ENCODE measurements around the gene RAB34.
A peak's percentile ranks its signal among the peaks of the same experiment; 100 is the strongest.
"Not testable (repeated sequence)": the region's sequence is repeated elsewhere in the genome, so short reads cannot be mapped to it uniquely, and the experiment has no call there.

Gene RAB34

DNA sequence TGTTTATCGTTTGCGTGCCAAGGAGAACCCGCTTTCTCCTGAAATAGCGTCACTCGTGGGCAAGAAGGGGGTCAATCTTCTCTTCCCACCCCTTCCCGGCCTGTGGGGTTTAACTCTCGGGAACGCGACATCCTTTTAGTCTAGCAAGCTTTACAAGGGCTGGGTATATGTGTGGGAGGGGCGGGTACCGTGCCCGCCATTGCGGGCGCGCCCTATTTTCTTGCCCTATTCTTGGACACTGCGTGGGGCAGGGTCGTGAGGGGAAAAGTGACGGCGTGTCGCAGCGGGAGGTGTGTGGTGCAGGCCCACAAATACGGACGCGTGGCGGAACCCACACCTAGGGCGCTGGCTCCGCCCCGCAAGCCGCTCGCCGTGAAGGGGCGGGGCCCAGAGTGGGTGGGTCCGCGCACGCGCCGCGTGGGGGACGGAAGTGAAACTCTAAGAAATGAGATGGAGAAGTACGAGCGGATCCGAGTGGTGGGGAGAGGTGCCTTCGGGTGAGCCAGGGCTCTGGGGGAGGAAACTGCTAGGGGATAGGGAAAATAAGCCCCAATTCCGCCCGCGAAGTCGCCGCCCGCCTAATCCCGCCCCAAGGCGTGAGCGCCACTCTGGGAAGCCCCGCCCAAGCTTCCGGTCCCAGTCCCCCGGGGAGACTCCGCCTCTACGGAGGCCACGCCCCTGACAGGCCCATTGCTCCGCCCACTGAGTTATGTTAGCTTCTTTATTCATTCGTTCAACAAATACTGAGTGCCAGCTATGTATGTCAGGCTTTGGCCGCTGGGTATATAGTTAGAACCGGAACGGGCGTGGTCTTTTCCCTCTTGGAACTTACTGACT, 10.9 kb upstream of the RAB34 start, which contains the start of gene NEK8:
Gene NEK8 (plus strand): TSS at position 425 of the 837 bp plus-strand sequence. CDS start 26 bp downstream, at position 451.
- DNase-seq (ENCODE audit: low read depth) = peak; percentile 97

DNA sequence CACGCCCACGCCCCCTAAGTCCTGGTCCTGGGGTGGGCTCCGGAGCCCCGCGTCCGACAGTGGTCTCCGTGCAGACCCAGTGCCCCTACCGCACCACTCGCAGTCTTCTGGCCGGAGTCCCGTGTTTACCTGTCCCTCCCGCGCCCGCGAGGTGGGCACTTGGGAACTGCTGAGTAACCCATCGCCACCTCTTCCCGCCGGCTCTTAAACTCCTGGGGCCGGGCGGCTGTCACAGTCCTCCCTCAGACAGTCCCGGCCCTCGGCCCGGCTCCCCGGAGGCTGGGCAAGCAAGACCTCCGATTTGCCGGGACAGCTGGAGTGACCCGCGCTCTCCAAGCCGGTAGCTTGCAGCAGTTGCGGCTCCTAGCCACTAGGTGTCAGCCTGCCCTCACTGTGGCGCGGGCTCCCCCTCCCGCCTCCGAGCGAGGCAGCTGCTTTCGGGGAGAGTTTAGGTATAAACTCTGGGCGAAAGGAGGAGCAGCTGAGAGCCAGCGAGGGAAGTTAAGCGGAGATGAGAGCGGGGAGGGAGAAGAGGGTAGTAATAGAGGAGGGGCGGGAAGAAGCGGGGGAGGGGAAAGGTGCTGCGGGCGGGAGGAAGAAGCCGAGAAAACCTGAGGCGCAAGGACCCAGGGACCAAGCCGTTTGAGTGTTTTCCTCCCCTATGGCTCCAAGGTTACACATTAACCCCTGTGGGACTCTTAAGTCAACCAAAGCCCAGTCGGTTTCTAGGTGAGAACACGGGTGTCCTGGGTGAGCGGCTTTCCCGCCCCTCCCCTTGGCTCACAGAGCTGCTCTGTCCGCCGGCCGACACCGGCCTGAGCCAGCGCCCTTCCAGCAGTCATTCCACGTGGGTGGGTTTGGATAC, 9.2 kb upstream of the RAB34 start:
- peak; percentile 87 for DNase-seq (ENCODE audit: low read depth)

DNA sequence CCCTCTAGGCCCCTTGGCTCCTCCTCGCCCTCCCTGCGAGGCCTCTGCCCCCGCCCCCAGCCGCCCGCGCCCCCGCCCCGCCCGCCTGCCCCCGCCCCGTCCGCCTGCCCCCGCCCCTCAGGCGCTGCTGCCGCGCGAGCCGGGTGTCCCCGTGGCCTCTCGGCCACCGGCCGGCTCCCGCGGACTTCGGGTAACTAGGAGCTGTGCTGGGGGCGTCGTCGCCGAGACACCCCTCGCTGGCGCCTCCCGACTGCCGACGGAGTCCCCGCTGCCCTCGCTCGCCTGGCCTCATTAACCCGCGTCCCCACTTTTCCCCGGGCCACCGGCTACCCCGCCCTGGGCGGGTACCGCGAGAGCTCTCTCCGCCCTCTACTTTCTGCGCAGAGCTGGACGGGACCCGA, 8.6 kb upstream of the RAB34 start, which contains the start of gene TLCD1:
Gene TLCD1 (minus strand): TSS at position 8 of the 401 bp plus-strand sequence. CDS start 136 bp downstream, outside the sequence.
- DNase-seq (ENCODE audit: low read depth) = peak; percentile 42

DNA sequence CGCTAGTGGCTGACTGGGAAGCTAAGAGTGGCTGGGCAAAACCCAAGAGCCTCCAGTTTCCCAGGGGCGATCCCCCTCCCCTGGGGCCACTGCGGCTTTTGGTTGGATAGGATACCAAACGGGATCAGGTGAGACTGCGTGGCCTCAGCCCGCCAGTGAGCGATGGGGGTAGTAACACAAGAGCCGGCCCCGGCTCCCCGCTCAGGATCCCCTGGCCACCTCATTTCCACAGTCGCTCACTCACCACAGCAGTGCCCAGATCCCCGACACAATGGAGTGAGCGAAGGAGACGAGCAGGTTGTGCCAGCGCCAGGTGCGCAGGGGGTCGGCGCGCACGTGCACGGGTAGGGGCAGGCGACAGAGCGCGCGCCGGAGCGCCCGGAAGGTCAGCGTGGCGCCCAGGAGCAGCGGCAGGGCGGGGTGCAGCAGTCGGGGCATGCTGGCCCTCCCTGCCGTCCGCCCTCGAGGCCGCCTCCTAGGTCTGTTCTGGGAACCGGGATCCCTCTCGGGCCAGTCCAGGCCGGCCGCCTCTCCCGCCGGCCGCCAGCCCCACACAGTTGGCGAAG, 8.1 kb upstream of the RAB34 start:
- peak; percentile 17 for DNase-seq (ENCODE audit: low read depth)

DNA sequence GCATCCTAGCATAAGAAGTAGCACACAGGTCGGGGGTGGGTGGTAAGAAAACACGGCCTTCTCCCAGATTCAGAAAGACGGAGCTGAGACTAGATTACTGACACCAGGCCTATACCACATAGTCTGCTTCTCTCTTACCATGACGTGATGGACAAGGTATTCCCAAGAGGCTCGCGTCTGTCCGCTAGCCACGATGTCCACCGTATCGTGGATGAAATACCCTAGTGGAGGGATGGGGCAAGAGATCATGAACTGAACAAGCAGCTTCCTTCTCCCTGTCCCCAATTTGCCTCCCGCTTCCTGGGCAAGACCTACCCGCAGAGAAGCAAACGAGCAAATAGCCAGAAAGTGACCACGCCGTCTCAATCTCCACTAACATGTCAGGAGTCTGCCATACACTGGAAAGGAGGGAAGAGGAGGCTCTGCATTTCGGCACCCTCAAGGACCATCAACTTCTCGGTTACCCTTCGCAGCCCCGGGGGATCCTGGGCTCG, 7.5 kb upstream of the RAB34 start:
- no peak for DNase-seq (ENCODE audit: low read depth)

DNA sequence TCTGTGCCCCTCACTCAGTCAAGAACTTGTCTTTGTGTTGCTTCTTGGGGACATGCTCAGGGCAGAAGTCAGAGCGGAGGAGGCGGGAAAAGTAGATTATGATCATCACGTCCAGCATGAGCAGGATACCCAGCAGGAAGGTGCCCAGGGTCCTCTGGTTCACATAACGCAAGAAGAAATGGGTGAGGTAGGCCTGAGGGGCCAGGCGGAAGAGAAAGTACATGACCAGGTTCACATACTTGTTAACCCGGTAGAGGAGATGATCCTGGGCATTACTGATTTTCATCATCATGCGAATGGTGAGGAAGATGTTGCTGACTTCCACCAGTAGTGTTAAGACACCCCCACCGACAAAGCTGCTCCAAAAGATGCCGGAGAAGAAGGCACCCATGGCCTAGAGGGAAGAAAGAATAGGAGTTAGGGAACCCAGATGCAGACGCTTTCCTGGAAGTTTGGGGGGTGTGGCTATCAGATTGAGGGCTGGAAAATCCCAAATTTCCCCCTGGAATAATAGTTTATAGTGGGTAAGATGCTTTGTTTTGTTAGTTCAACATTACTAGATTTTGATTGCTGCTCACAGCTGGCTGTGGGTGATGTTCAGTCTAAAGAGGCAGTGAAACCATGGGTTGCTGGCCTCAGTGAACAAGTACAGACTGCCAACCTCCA, 7.0 kb upstream of the RAB34 start:
- DNase-seq (ENCODE audit: low read depth) = no peak

DNA sequence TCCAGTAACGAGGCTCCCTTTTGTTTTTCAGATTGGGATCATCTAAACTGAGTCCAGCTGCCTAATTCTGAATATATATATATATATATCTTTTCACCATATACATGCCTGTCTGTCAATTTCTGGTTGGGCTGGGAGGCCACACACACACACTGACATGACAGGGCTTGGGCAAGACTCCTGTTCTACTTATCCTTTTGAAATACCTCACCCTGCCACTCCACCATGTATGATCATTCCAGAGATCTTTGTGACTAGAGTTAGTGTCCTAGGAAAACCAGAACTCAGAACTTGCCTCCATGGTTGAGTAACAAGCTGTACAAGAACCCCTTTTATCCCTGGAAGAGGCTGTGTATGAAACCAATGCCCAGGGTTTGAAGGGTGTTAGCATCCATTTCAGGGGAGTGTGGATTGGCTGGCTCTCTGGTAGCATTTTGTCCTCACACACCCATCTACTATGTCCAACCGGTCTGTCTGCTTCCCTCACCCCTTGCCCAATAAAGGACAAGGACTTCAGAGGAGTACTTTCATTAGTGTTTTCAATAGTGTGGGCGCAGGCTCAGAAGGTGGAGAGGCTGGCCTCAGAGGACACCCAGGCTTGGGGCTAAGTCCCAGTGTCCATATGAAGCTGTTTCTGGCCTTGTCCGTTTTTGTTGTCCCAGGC, 6.3 kb upstream of the RAB34 start:
- DNase-seq (ENCODE audit: low read depth) = not testable (repeated sequence)

DNA sequence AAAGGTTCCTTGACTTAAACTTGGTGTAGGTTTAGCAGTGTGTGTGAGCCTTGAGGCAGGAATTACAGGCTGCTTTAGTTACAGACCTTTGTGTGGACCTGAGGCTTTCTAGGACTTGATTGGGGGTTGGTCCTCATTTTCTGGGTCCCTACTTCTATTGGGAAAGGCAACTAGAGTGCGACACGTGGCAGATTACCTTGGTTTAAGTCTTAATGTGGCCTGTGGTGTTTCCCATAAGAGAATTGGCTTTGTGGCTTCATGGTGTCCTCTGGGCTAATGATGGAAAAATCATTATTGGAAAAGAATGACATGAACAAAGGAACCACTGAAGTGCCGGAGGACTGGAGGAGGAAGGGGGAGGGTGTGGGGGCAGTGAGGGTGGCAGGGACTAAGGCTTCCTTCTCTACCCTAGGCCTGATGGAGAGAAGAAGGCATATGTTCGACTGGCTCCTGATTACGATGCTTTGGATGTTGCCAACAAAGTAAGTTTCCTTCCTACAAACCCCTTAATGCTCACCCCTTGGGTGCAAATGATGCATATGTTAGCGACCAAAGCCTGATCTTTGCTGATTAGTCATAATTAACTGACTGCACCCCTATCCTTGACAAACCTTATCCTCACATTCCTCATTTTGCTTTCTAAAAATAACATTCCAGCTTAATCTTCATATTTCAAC, 5.6 kb upstream of the RAB34 start:
- no peak for DNase-seq (ENCODE audit: low read depth)

DNA sequence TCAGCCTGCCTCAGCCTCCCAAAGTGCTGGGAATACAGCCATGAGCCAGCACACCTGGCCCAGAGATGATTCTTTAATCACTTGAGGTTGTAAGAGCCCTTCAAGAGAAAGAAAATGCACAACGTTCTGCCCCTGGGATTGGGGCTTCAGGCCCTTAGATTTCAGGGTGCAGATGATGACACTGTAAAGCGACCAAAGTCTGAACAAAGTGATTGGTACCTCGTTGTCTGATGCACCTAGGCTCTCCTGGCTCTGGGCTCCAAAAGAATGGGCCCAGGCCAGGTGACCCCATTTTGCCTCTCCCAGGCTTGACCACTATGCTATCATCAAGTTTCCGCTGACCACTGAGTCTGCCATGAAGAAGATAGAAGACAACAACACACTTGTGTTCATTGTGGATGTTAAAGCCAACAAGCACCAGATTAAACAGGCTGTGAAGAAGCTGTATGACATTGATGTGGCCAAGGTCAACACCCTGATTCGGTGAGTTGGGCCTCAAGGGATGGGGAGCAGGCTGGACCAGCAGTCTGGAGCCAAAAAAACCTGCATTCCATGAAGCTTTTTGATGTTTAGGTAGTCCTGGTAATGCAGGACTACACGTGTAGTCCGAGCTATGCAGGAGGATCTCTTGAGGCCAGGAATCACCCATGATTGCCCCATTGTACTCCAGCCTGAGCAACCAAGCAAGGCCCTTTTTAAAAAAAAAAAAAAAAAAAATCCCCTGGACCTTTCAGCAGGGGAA, 4.9 kb upstream of the RAB34 start:
- DNase-seq (ENCODE audit: low read depth) = no peak

DNA sequence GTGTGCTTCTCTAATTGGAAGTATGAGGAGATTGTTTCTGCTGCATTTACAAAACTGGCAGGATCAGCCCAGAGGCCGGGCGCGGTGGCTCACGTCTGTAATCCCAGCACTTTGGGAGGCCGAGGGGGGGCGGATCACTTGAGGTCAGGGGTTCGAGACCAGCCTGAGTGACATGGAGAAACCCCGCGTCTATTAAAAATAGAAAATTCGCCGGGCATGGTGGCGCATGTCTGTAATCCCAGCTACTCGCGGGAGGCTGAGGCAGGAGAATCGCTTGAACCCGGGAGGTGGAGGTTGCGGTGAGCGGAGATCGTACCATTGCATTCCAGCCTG, 3.3 kb upstream of the RAB34 start:
- not testable (repeated sequence) for DNase-seq (ENCODE audit: low read depth)

DNA sequence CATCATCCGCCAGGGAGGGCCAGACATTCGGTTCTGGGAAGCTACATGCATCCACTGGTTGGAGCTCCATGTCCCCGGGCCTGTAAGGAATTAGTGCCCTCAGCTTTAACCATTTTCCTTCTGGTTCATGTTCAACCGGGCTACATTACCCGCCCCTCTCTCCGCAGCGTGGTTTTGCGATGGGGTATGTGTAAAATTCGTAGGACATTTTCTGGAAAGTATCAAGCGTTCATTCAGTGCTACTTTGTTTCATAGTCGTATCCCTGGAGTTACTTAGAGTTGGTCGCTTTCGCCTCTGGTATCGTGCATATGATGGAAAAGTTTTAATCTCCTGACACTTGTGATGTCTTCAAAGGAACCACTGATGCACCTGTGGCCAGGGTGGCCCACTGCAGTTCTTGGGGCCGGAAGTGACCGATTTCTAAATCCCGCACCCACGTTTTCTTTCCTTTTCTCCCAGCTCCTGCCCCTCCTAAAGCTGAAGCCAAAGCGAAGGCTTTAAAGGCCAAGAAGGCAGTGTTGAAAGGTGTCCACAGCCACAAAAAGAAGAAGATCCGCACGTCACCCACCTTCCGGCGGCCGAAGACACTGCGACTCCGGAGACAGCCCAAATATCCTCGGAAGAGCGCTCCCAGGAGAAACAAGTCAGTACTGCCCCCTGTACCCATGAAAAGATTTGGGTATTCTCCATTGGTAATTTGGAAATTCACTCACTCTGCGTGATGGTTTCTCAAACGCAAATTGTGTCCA, 2.8 kb upstream of the RAB34 start:
- no peak for DNase-seq (ENCODE audit: low read depth)

DNA sequence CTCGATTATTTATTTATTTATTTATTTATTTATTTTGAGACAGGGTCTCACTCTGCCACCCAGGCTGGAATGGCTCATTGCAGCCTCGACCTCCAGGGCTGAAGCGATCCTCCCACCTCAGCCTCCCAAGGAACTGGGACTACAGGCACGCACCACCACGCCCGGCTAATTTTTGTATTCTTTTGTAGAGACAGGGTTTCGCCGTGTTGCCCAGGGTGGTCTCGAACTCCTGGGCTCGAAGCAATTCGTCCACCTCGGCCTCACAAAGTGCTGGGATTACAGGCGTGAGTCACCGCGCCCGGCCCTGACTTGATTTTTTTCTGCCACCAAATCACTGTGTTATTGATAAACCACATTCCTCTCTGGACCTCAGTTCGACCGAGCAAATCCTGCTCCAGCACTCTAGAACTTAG, 1.4 kb upstream of the RAB34 start:
- no peak for DNase-seq (ENCODE audit: low read depth)

DNA sequence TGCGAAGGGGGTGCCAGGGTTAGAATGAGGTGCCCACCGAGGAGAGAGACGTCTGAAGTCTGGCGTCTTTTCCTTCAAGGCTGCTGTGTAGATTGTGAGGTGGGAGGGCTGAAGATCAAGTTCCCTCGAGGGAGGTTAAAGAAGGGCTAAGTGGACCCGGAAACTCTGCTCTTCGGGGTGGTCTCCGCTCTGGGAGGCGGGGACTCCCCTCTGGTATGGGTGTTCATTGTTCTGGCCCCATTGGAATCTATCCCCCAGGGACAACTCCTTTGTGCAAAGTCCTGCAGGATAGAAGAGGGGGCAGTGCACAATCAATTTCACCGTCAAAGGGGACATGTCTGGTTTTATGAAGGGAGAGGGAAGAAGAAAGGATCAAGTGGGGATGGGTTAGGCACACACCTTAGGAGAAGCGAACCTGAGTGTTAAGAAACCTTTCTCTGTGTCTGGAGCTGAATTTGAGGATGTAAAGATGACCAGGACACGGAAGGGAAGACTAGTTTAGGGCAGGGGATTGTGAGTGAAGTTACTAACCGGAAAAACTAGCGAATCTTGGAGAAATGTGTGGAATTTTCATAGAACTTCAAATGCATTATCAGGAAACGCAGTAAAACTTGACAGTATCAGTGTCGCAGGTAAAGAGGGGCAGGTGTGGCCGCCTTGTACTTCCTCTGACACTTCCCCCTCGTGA, 809 bp upstream of the RAB34 start:
- no peak for DNase-seq (ENCODE audit: low read depth)

DNA sequence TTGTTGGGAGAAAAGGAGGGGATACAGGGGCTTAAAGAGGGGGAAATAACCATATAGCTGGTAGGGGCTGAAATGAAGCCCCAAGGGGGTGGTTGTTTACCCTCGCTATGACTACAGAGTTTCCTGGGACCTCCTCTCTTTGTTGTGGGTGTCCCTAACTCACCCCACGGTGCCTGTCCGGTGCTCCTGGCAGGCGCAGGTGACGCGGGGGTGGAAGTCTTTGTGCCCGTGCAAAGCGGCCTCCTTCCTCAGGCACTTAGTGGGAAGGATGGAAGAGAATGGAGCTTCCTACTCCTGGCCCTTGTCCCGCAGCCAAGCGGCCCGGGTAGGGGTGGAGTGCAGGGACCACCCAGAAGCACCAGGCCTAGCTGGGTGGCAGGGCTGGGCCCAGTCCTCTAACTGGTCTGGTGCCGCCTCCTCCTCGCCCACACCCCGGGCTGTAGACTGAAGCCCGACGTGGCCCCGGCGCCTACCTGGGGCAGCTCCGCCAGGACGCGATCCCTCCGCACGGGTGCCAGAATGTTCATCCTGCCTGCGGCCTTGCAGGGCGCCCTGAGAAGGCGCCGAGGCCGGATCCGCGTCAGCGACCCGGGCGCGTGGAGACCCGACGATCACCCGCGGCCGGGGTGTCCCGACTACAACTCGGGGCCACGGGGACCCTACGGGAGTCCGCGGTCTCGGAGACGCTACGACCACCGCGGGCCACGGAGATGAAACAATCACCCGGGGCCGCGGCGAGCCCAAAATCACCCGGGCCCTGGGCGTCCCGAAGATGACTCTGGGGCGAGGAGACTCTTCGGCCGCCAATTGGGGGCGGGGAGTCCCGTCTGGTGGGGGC, 709 bp downstream of the RAB34 start:
- DNase-seq (ENCODE audit: low read depth) = no peak

DNA sequence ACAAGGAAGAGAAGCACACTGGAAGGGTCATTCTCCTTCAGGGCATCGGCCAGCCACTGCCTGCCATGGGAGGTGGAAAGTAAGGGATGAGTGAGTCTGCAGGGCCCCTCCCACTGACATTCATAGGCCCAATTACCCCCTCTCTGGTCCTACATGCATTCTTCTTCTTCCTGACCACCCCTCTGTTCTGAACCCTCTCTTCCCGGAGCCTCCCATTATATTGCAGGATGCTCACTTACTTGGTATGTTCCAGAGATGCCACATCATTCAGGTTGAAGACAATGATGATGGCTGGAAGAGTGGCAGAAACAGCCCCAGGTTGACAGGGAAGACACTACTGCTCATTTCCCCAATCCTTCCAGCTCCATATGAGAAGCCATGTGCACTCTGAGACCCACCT, 2.5 kb downstream of the RAB34 start:
- no peak for DNase-seq (ENCODE audit: low read depth)

DNA sequence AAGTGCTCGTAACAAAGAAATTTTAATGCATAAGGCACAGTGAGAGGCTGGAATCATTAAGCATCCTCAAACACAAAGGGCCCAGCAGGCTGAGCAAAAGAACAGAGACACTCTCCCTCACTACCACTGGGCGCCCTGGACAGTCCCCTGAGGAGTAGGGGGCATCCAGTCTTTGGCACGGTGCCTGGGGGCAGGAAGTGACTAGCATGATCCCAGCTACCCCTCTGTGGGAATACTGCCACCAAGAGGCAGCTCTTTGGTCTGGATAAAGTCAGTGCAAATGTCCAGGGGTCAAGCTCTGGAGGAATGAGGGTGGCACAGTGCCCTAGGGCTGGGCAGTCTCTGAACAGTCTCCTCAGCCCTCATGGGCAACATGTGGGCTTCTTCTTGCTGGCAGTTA, 3.4 kb downstream of the RAB34 start:
- DNase-seq (ENCODE audit: low read depth) = no peak

DNA sequence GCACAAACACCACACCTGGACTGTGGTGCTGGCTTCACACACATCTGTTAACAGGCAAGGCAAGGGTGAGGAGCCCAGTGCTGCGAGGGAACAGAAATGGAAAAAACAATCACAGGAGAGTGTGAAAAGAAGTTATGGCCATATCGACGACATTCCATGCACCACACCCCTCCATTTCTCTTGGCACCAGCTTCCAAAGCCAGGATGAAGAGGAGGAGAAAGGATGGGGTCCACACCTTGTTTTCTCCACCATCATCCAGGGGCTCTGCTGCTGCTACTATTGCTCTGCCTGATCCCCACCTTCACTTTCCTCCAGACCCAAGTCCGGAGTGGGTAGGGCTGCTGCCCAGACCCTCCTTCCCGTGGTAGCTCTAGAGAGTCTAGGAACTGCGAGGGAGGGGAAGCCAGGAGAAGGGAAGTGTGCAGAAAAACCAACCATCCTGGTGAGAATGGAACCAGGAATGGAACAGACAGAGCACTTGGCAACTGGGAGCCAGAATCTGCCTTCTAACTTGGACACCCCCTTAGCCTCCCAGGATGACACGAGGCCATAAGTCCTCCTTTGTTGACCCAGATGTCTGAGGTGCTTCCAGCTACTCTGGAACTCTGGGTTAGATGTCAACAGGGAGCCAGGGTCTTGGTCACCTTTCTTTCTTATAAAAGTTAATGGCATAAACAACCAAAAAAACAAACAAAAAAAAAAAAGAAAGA, 4.8 kb downstream of the RAB34 start:
- no peak for DNase-seq (ENCODE audit: low read depth)

Measured in activated T-cell treated with anti-CD3 and anti-CD28 coated beads for 1 hour (primary cell).